ENCODE measurements around the gene METAP2.

METAP2 gene

DNA sequence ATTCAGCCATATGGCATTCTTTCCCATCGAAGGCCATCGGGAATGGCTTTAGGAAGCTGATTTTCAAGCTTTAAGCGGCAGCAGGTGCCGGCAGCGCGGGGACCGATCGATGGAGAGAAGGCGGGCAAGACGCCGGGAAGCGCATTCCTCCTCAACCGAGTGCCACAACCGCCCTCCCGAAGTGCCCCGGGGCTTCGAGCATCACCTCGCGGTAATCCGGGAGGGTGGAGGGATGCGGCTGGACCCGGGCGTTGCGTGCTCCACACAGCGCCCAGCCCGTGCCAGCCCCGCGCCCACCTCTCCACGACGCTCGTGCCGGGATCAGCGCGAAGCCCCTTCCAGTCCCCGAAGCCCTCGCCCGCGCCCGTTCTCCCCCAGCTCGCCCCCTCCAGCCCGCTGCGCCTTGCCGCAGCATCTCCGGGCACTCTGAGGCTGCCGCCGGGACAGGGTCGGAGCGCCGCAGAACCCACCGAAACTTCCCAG lies 74.1 kb downstream of the METAP2 start:
- peak in 1 of 2 donors; percentile 3 for DNase-seq (ENCODE audit: extremely low read depth in 1 of 2, low read depth in 1 of 2)

DNA sequence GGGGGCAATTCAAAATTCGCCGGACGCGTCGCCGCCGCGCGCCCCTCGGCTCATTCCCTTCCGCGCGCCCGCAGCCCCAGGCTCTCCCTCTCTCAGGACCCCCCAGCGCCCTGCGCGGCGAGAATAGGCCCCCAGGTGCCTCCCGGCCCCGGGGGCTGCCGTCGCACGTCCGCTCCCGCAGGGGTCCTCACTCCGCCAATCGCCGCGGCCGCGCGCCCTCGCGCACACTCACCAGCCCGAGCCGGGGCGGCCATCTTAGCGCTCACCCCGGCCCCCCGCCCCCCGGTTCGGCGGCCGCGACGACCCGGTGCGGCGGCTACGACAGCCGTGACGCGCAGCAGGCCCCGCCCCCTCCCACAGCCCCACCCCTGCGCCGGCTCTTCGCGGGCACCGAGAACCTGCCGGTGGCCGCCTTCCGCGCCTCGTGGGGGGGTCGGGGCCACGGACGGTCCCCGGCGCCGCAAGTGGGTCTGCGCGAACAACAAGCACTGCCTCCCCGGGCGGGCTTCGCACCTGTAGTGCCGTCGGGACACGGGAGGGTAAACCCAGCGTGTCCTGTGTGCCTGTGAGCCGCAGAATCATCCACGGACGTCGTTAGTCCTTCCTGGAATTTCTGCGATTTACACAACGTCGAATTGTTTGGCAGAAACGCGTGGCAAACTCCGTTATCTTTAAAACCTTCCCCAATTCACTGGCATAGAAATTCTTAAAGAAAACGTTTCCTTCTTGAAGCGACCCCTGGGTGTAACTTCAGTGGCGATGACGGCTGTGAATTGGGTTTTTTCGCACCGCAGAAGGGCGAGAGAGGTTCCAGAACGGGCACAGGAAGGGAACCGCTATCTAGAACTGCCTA lies 74.8 kb downstream of the METAP2 start:
- peak; percentile 26 to 54 for DNase-seq (ENCODE audit: extremely low read depth in 1 of 2, low read depth in 1 of 2)

- DNase-seq (ENCODE audit: extremely low read depth in 1 of 2, low read depth in 1 of 2), result no peak
Measured at GRCh38 chr12:95549392-95550084, 75.6 kb downstream of the METAP2 start.

GRCh38 chr12:95551305-95551704 lies 77.4 kb downstream of the METAP2 start, which contains the start of gene USP44:
TSS of gene USP44 (minus strand) at chr12:95551476. CDS start at chr12:95534256, 17,220 bp downstream.
- no peak for DNase-seq (ENCODE audit: extremely low read depth in 1 of 2, low read depth in 1 of 2)

GRCh38 chr12:95551913-95552516 lies 78.1 kb downstream of the METAP2 start:
- DNase-seq (ENCODE audit: extremely low read depth in 1 of 2, low read depth in 1 of 2), result no peak

- DNase-seq (ENCODE audit: extremely low read depth in 1 of 2, low read depth in 1 of 2), result no peak
Measured at GRCh38 chr12:95553197-95553943, 79.4 kb downstream of the METAP2 start.

- no peak for DNase-seq (ENCODE audit: extremely low read depth in 1 of 2, low read depth in 1 of 2)
Measured at GRCh38 chr12:95554532-95555071, 80.7 kb downstream of the METAP2 start.

DNA sequence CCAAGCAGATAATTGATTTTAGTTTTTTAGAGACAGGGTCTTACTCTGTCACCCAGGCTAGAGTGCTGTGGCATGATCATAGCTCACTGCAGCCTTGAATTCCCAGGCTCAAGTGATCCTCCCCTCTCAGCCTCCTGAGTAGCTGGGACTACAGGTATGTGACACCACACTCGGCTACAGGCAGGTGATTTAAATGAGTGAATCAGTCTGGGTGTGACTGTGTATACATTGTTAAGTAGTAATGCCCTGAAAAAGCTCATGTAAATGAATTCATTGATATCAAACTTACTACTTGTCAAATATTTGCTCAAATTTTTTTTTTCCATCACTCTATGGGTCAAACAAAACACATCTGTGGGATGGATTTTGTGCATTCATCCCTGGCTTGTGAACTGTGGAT lies 83.7 kb downstream of the METAP2 start:
- no peak for DNase-seq (ENCODE audit: extremely low read depth in 1 of 2, low read depth in 1 of 2)

Measured in activated CD8-positive, alpha-beta memory T cell treated with anti-CD3 and anti-CD28 coated beads for 1 hour (primary cell).